SK-N-SH (cell line): ENCODE results near the gene PPP1R14C. TPM values are rescaled to one million over a fixed set of nuclear protein-coding genes. Genes with fewer than 3 reads are reported as not detected.

Source experiments
- CTCF ChIA-PET: fragments of 300-600, 350-600 bp; formaldehyde crosslinking; extraction: SDS; loops from one replicate; lab custom pipeline; 2021; lab: Yijun Ruan, JAX
- POLR2A ChIA-PET: fragments of 350-600 bp; sonication (Branson Sonifier 250); formaldehyde crosslinking; extraction: SDS; loops from one replicate; lab custom pipeline; 2020; ENCODE audit warnings: antibody characterized with exemption, inconsistent platforms; lab: Yijun Ruan, JAX
- DNase-seq: peaks from one replicate; pipeline ENCODE4 v3.0.0; 2012
- H2AFZ ChIP-seq: fragments of 200-600 bp; sonication (generic); 2 replicates; pipeline ENCODE4 v1.8.1; 2016; ENCODE audit warnings: antibody characterized with exemption, mild to moderate bottlenecking, low read depth
- H3F3A ChIP-seq: fragments of 200-600 bp; sonication (generic); replicated peaks from 2 replicates; pipeline ENCODE3; 2016; ENCODE audit warnings: antibody characterized with exemption, mild to moderate bottlenecking; ENCODE audit not compliant: insufficient read depth
- H3K27ac ChIP-seq, 2 experiments: fragments of 200-500 bp in 1 of 2; fragments of 200-600 bp in 1 of 2; sonication (Bioruptor generic) in 1 of 2; sonication (generic), shearing (Covaris generic) in 1 of 2; 2 replicates each; pipeline versions ENCODE4 v1.5.1 to v1.6.1; 2014 to 2016; ENCODE audit warnings: low read depth in 2 of 2, inconsistent platforms in 1 of 2, low read length in 1 of 2, mild to moderate bottlenecking in 1 of 2, mixed read lengths in 1 of 2
- H3K27me3 ChIP-seq: fragments of 200-600 bp; sonication (generic), shearing (Covaris generic); 2 replicates; pipeline ENCODE4 v1.6.1; 2016; ENCODE audit warnings: mixed run types; ENCODE audit not compliant: insufficient read depth
- H3K36me3 ChIP-seq, 2 experiments: fragments of 200-500 bp in 1 of 2; fragments of 200-600 bp in 1 of 2; sonication (Bioruptor generic) in 1 of 2; sonication (generic) in 1 of 2; replicated peaks in 1 of 2; 2 replicates each; pipeline versions ENCODE3 to v1.5.1; 2014 to 2016; ENCODE audit warnings: low read length in 1 of 2, mild to moderate bottlenecking in 1 of 2; ENCODE audit not compliant: insufficient read depth in 2 of 2, control insufficient read depth in 1 of 2
- H3K4me1 ChIP-seq, 2 experiments: fragments of 200-500 bp in 1 of 2; fragments of 200-600 bp in 1 of 2; sonication (Bioruptor generic) in 1 of 2; sonication (generic), shearing (Covaris generic) in 1 of 2; 2 replicates each; pipeline versions ENCODE4 v1.5.1 to v1.6.1; 2014 to 2016; ENCODE audit warnings: low read depth in 1 of 2, low read length in 1 of 2, mixed run types in 1 of 2; ENCODE audit not compliant: insufficient read depth in 2 of 2, control insufficient read depth in 1 of 2
- H3K4me2 ChIP-seq: fragments of 200-600 bp; sonication (generic), shearing (Covaris generic); 2 replicates; pipeline ENCODE4 v1.6.1; 2017; ENCODE audit warnings: mixed run types
- H3K4me3 ChIP-seq, 2 experiments: fragments of 200-500 bp in 1 of 2; fragments of 200-600 bp in 1 of 2; sonication (Bioruptor generic) in 1 of 2; sonication (generic), shearing (Covaris generic) in 1 of 2; 2 replicates each; pipeline versions ENCODE4 v1.5.1 to v1.8.1; 2014 to 2016; ENCODE audit warnings: low read depth in 2 of 2, inconsistent platforms in 1 of 2, low read length in 1 of 2, mild to moderate bottlenecking in 1 of 2, mixed read lengths in 1 of 2, moderate library complexity in 1 of 2
- H3K79me2 ChIP-seq: fragments of 200-600 bp; sonication (generic); 2 replicates; pipeline ENCODE4 v1.8.1; 2017; ENCODE audit warnings: mild to moderate bottlenecking; ENCODE audit not compliant: insufficient read depth
- H3K9ac ChIP-seq: fragments of 200-600 bp; sonication (generic); 2 replicates; pipeline ENCODE4 v1.6.1; 2017; ENCODE audit warnings: mixed run types
- H3K9me2 ChIP-seq: fragments of 200-600 bp; sonication (generic); 2 replicates; pipeline ENCODE4 v1.6.1; 2017; ENCODE audit warnings: mixed run types
- H3K9me3 ChIP-seq: fragments of 200-600 bp; sonication (generic); 2 replicates; pipeline ENCODE4 v1.6.1; 2017; ENCODE audit warnings: mixed run types, mild to moderate bottlenecking, moderate library complexity
- H4K20me1 ChIP-seq: fragments of 200-600 bp; sonication (generic); 2 replicates; pipeline ENCODE4 v1.6.1; 2017; ENCODE audit warnings: mild to moderate bottlenecking, mixed run types; ENCODE audit not compliant: insufficient read depth
- CHD2 ChIP-seq: fragments of 150-350 bp; IDR thresholded peaks from 2 replicates; pipeline ENCODE4 v1.6.1; 2018; ENCODE audit warnings: low read length; ENCODE audit not compliant: partially characterized antibody
- CTCF ChIP-seq: fragments of 200-600 bp; sonication (generic); IDR thresholded peaks from 2 replicates; pipeline ENCODE4 v1.6.1; 2017; ENCODE audit warnings: antibody characterized with exemption, mild to moderate bottlenecking, moderate library complexity
- EZH2phosphoT487 ChIP-seq: fragments of 200-600 bp; sonication (generic); IDR thresholded peaks from 2 replicates; pipeline ENCODE4 v1.6.1; 2017; ENCODE audit warnings: low read depth, mixed run types, mild to moderate bottlenecking, antibody characterized with exemption, moderate library complexity, borderline replicate concordance
- FOSL2 ChIP-seq: IDR thresholded peaks from 2 replicates; pipeline ENCODE4 v1.4.0; 2012; ENCODE audit warnings: low read depth, mild to moderate bottlenecking, moderate library complexity, borderline replicate concordance
- FOXJ3 ChIP-seq: sonication (generic); formaldehyde crosslinking; IDR thresholded peaks from 2 replicates; pipeline ENCODE4 v1.5.1; 2020; ENCODE audit warnings: mild to moderate bottlenecking, missing genetic modification reagents
- FOXM1 ChIP-seq: IDR thresholded peaks from 2 replicates; pipeline ENCODE4 v1.4.0; 2012; ENCODE audit warnings: low read depth, mild to moderate bottlenecking
- GABPA ChIP-seq: IDR thresholded peaks from 2 replicates; pipeline ENCODE4 v1.4.0; 2012; ENCODE audit warnings: low read depth, mild to moderate bottlenecking
- JUND ChIP-seq: IDR thresholded peaks from 2 replicates; pipeline ENCODE4 v1.4.0; 2012
- MAX ChIP-seq: IDR thresholded peaks from 2 replicates; pipeline ENCODE4 v1.4.0; 2012; ENCODE audit warnings: low read depth
- MEF2A ChIP-seq: IDR thresholded peaks from 2 replicates; pipeline ENCODE4 v1.4.0; 2012; ENCODE audit warnings: low read depth, borderline replicate concordance
- MXI1 ChIP-seq: IDR thresholded peaks from 2 replicates; pipeline ENCODE4 v1.6.1; 2012; ENCODE audit warnings: mild to moderate bottlenecking, low read depth, low read length, improper control_type of control experiment
- RCOR1 ChIP-seq: fragments of 150-350 bp; IDR thresholded peaks from 2 replicates; pipeline ENCODE4 v1.6.1; 2017; ENCODE audit warnings: antibody characterized with exemption, low read length
- REST ChIP-seq: IDR thresholded peaks from 2 replicates; pipeline ENCODE4 v1.6.1; 2012; ENCODE audit warnings: mild to moderate bottlenecking, low read depth, low read length, moderate library complexity
- TAF1 ChIP-seq: IDR thresholded peaks from 2 replicates; pipeline ENCODE4 v1.6.1; 2012; ENCODE audit warnings: low read depth, mild to moderate bottlenecking, low read length, moderate library complexity, borderline replicate concordance
- TCF12 ChIP-seq: IDR thresholded peaks from 2 replicates; pipeline ENCODE4 v1.4.0; 2012
- TEAD4 ChIP-seq: IDR thresholded peaks from 2 replicates; pipeline ENCODE4 v1.4.0; 2012; ENCODE audit warnings: mild to moderate bottlenecking, borderline replicate concordance; ENCODE audit not compliant: insufficient read depth
- USF1 ChIP-seq: IDR thresholded peaks from 2 replicates; pipeline ENCODE4 v1.4.0; 2012; ENCODE audit warnings: low read depth, borderline replicate concordance
- USF2 ChIP-seq: fragments of 150-350 bp; IDR thresholded peaks from 2 replicates; pipeline ENCODE4 v1.6.1; 2017; ENCODE audit warnings: antibody characterized with exemption, low read length, low read depth, borderline replicate concordance
- ZBTB33 ChIP-seq: IDR thresholded peaks from 2 replicates; pipeline ENCODE4 v1.4.0; 2012; ENCODE audit warnings: low read depth, borderline replicate concordance
- WGBS: methylation state at CpG from one replicate; pipeline ENCODE4 v1.1.6; 2017; ENCODE audit warnings: low lambda C conversion rate; 5-methylcytosine and 5-hydroxymethylcytosine counted together
- polyA plus RNA-seq, 3 experiments: library from polyadenylated mRNA; depleted of rRNA; stranded (reverse); fragments of >200 nt; gene quantifications; 2 replicates each; pipeline ENCODE4 v1.2.3, GENCODE V29; 2012

Gene PPP1R14C
- polyA plus RNA-seq, 1 of the 3 experiments (the other 2 are of a cell fraction), result not detected

- no peak overlapping the region for H3K4me2 ChIP-seq
- no peak overlapping the region for H2AFZ ChIP-seq
- H3F3A ChIP-seq, result no peaks in the 10 kb centered on the region
- H3K4me3 ChIP-seq, result no peak overlapping the region
- H3K79me2 ChIP-seq, result no peaks in the 10 kb centered on the region
- no peak overlapping the region for H3K9ac ChIP-seq
- H3K27me3 ChIP-seq, result peaks cover 34% of the 10 kb centered on the region; the same call in 1 of the 2 replicates
- TF ChIP-seq CHD2 (no peak), JUND (no peak), RCOR1 (no peak), ZBTB33 (no peak), TCF12 (no peak), GABPA (no peak), FOSL2 (no peak), REST (no peak), TEAD4 (no peak), MEF2A (no peak), MAX (no peak)
- TF ChIP-seq, all 33 proteins: peak for 0
- H3K36me3 ChIP-seq, result no peaks in the 10 kb centered on the region
- CTCF ChIA-PET, result no interaction called here
- H3K9me3 ChIP-seq, result no peaks in the 10 kb centered on the region
- H3K9me2 ChIP-seq, result no peaks in the 10 kb centered on the region
- DNase-seq, result no peak
- H3K27ac ChIP-seq, result no peak overlapping the region
- WGBS, result 0% methylated on average over 2 of the region's 2 CpGs
- POLR2A ChIA-PET, result no interaction called here
- no peaks in the 10 kb centered on the region for H3K4me1 ChIP-seq
- no peaks in the 10 kb centered on the region for H4K20me1 ChIP-seq
Measured at GRCh38 chr6:150199241-150199640, 56.4 kb downstream of the PPP1R14C start.

- WGBS, result 7% methylated on average over 6 of the region's 6 CpGs
- no peak overlapping the region for H3K27ac ChIP-seq
- no peaks in the 10 kb centered on the region for H4K20me1 ChIP-seq
- H3K36me3 ChIP-seq, result no peaks in the 10 kb centered on the region
- no peak overlapping the region for H2AFZ ChIP-seq
- H3K9ac ChIP-seq, result no peak overlapping the region
- CTCF ChIA-PET, result no interaction called here
- H3K9me2 ChIP-seq, result no peaks in the 10 kb centered on the region
- POLR2A ChIA-PET, result no interaction called here
- no peaks in the 10 kb centered on the region for H3K9me3 ChIP-seq
- no peaks in the 10 kb centered on the region for H3K4me1 ChIP-seq
- no peaks in the 10 kb centered on the region for H3F3A ChIP-seq
- DNase-seq, result no peak
- H3K4me3 ChIP-seq, result no peak overlapping the region
- peaks cover 39% of the 10 kb centered on the region; the same call in 1 of the 2 replicates for H3K27me3 ChIP-seq
- no peaks in the 10 kb centered on the region for H3K79me2 ChIP-seq
- no peak overlapping the region for H3K4me2 ChIP-seq
- TF ChIP-seq USF1, result no peak
- no peak for TF ChIP-seq CTCF
- no peak for TF ChIP-seq FOXM1
- no peak for TF ChIP-seq MXI1
- TF ChIP-seq EZH2phosphoT487, result no peak
- TF ChIP-seq FOXJ3 (CRISPR knock-in tag), result no peak
- no peak for TF ChIP-seq USF2
- TF ChIP-seq TAF1, result no peak
Measured at GRCh38 chr6:150200428-150201100, 57.7 kb downstream of the PPP1R14C start.
